ENCODE results near the gene GNB3. TPM values are rescaled to one million over a fixed set of nuclear protein-coding genes. Genes with fewer than 3 reads are reported as not detected.
A peak's percentile ranks its signal among the peaks of the same experiment; 100 is the strongest.

GNB3 gene
- total RNA-seq, 1 experiment from 2014 or later = not detected

GRCh38 chr12:6820166-6820565, 20.6 kb upstream of the GNB3 start:
- no peak for DNase-seq
- BruUV-seq (replicated peaks) = no TSS peak
- peaks cover 1% of the 10 kb centered on the region for H3K4me1 Mint-ChIP-seq (ENCODE audit: low read depth, unreplicated experiment)
- no peak overlapping the region for H3K27ac Mint-ChIP-seq (ENCODE audit: unreplicated experiment)
- CTCF ChIA-PET = interaction anchor here (0.6 kb wide), 1 partner anchor 11 kb away, joined by 4 read pairs; no protein-coding TSS in a partner anchor
- TF ChIP-seq CTCF (IDR thresholded peaks at IDR 0.05; ENCODE audit: unreplicated experiment) = no peak
- intact Hi-C loops (cut with micrococcal nuclease; ENCODE audit: unreplicated experiment) = loop anchor here (10.0 kb wide), 1 partner anchor 205 kb away; no protein-coding TSS in a partner anchor
- no peaks in the 10 kb centered on the region for H3K36me3 Mint-ChIP-seq (ENCODE audit: insufficient read depth, unreplicated experiment)
- peaks cover 98% of the 10 kb centered on the region for H3K27me3 Mint-ChIP-seq (ENCODE audit: unreplicated experiment)
- no peaks in the 10 kb centered on the region for H3K9me3 Mint-ChIP-seq (ENCODE audit: low read depth, unreplicated experiment)
- H3K4me3 Mint-ChIP-seq (ENCODE audit: low read depth, unreplicated experiment) = no peak overlapping the region

- no peak for DNase-seq
- no peak for TF ChIP-seq CTCF (IDR thresholded peaks at IDR 0.05; ENCODE audit: unreplicated experiment)
- H3K27me3 Mint-ChIP-seq (ENCODE audit: unreplicated experiment) = peaks cover 99% of the 10 kb centered on the region
- intact Hi-C loops (cut with micrococcal nuclease; ENCODE audit: unreplicated experiment) = loop anchor here (10.0 kb wide), 1 partner anchor 207 kb away; no protein-coding TSS in a partner anchor
- no peaks in the 10 kb centered on the region for H3K36me3 Mint-ChIP-seq (ENCODE audit: insufficient read depth, unreplicated experiment)
- no peaks in the 10 kb centered on the region for H3K9me3 Mint-ChIP-seq (ENCODE audit: low read depth, unreplicated experiment)
- H3K4me3 Mint-ChIP-seq (ENCODE audit: low read depth, unreplicated experiment) = peak within 1 kb of the TSS; percentile 42
- CTCF ChIA-PET = interaction anchor here (0.9 to 1.1 kb wide), 2 partner anchors 9 to 69 kb away, joined by 3 to 5 read pairs; partner anchors contain the start of gene MLF2
- peaks cover 7% of the 10 kb centered on the region for H3K4me1 Mint-ChIP-seq (ENCODE audit: low read depth, unreplicated experiment)
- BruUV-seq (replicated peaks) = no TSS peak
- H3K27ac Mint-ChIP-seq (ENCODE audit: unreplicated experiment) = no peak within 1 kb of the TSS
These were observed 18.9 kb upstream of the GNB3 start, which contains the start of gene GPR162 for GRCh38 chr12:6821591-6822425. TSS of gene GPR162 (plus strand) at chr12:6821821. CDS start at chr12:6823899, 2,078 bp downstream.

- Mint-ChIP-seq H3K36me3 (ENCODE audit: insufficient read depth, unreplicated experiment) (no peaks in the 10 kb centered on the region), H3K9me3 (ENCODE audit: low read depth, unreplicated experiment) (no peaks in the 10 kb centered on the region), H3K4me3 (ENCODE audit: low read depth, unreplicated experiment) (peak overlapping the region; percentile 42), H3K4me1 (ENCODE audit: low read depth, unreplicated experiment) (peaks cover 13% of the 10 kb centered on the region), H3K27ac (ENCODE audit: unreplicated experiment) (no peak overlapping the region), H3K27me3 (ENCODE audit: unreplicated experiment) (peaks cover 100% of the 10 kb centered on the region)
- no TSS peak for BruUV-seq (replicated peaks)
- CTCF ChIA-PET = no interaction called here
- no peak for DNase-seq
- no peak for TF ChIP-seq CTCF (IDR thresholded peaks at IDR 0.05; ENCODE audit: unreplicated experiment)
- intact Hi-C loops (cut with micrococcal nuclease; ENCODE audit: unreplicated experiment) = loop anchor here (10.0 kb wide), 1 partner anchor 208 kb away; no protein-coding TSS in a partner anchor
These were observed 18.1 kb upstream of the GNB3 start for GRCh38 chr12:6822426-6823135.

GRCh38 chr12:6823182-6824084, 17.3 kb upstream of the GNB3 start:
- Mint-ChIP-seq H3K27me3 (ENCODE audit: unreplicated experiment) (peaks cover 100% of the 10 kb centered on the region), H3K4me3 (ENCODE audit: low read depth, unreplicated experiment) (no peak overlapping the region), H3K4me1 (ENCODE audit: low read depth, unreplicated experiment) (peaks cover 16% of the 10 kb centered on the region), H3K36me3 (ENCODE audit: insufficient read depth, unreplicated experiment) (peaks cover 6% of the 10 kb centered on the region), H3K27ac (ENCODE audit: unreplicated experiment) (no peak overlapping the region), H3K9me3 (ENCODE audit: low read depth, unreplicated experiment) (no peaks in the 10 kb centered on the region)
- intact Hi-C loops (cut with micrococcal nuclease; ENCODE audit: unreplicated experiment) = loop anchor here (10.0 kb wide), 1 partner anchor 209 kb away; no protein-coding TSS in a partner anchor
- no TSS peak for BruUV-seq (replicated peaks)
- CTCF ChIA-PET = no interaction called here
- TF ChIP-seq CTCF (IDR thresholded peaks at IDR 0.05; ENCODE audit: unreplicated experiment) = no peak
- no peak for DNase-seq

All from Calu3 (cell line).